H1 (cell line): ENCODE data around the gene ENPP1. TPM values are rescaled to one million over a fixed set of nuclear protein-coding genes. Genes with fewer than 3 reads are reported as not detected.

Source experiments
- CTCF ChIA-PET: fragments of 300-600 bp; sonication (Branson Sonifier 250); formaldehyde crosslinking; loops from one replicate; lab custom pipeline; 2021; ENCODE audit not compliant: partially characterized antibody; lab: Charles Lee
- POLR2A ChIA-PET: fragments of 300-600 bp; sonication (Branson Sonifier 250); formaldehyde crosslinking; loops from one replicate; lab custom pipeline; 2021; ENCODE audit warnings: inconsistent platforms; ENCODE audit not compliant: partially characterized antibody; lab: Charles Lee
- DNase-seq, 2 experiments: peaks; one replicate each; pipeline versions ENCODE4 v3.0.0 to v3.0.0-alpha.2; 2010 to 2022; ENCODE audit warnings: low spot score in 2 of 2, low read depth in 1 of 2, mixed read lengths in 1 of 2
- FAIRE-seq: peaks from 2 replicates; lab custom pipeline; 2011; peaks lifted over from hg19 to GRCh38; lab: Jason Lieb, UNC
- H2AFZ ChIP-seq: 2 replicates; pipeline ENCODE4 v1.8.1; 2012; ENCODE audit warnings: low read length, inconsistent platforms
- H2AK5ac ChIP-seq: 2 replicates; pipeline ENCODE4 v1.6.1; 2013; ENCODE audit warnings: low read depth, low read length
- H2BK120ac ChIP-seq: replicated peaks from 2 replicates; pipeline ENCODE3; 2013; ENCODE audit warnings: low read depth, low read length, inconsistent platforms
- H2BK12ac ChIP-seq: 2 replicates; pipeline ENCODE4 v1.6.1; 2013; ENCODE audit warnings: low read depth, low read length
- H2BK15ac ChIP-seq: 2 replicates; pipeline ENCODE4 v1.6.1; 2013; ENCODE audit warnings: low read length
- H2BK20ac ChIP-seq: 2 replicates; pipeline ENCODE4 v1.6.1; 2013; ENCODE audit warnings: low read length
- H2BK5ac ChIP-seq: 2 replicates; pipeline ENCODE4 v1.6.1; 2013; ENCODE audit warnings: low read depth, low read length
- H3K14ac ChIP-seq: 2 replicates; pipeline ENCODE4 v1.6.1; 2013; ENCODE audit warnings: inconsistent platforms; ENCODE audit not compliant: insufficient read length
- H3K18ac ChIP-seq: 2 replicates; pipeline ENCODE4 v1.6.1; 2013; ENCODE audit warnings: low read length; ENCODE audit errors: extremely low read depth
- H3K23ac ChIP-seq: 2 replicates; pipeline ENCODE4 v1.6.1; 2013; ENCODE audit warnings: inconsistent platforms; ENCODE audit not compliant: insufficient read length
- H3K23me2 ChIP-seq: 2 replicates; pipeline ENCODE4 v1.6.1; 2013; ENCODE audit warnings: low read depth, low read length
- H3K27ac ChIP-seq: 2 replicates; pipeline ENCODE4 v1.6.1; 2011; ENCODE audit warnings: low read depth, low read length, inconsistent platforms
- H3K27me3 ChIP-seq, 4 experiments: replicated peaks in 1 of 4; 1 replicate in 1 of 4; 2 replicates in 3 of 4; pipeline versions ENCODE4 v1.6.1 to v1.8.1; 2011 to 2013; ENCODE audit warnings: low read length in 3 of 4, mild to moderate bottlenecking in 3 of 4, inconsistent platforms in 2 of 4, mixed read lengths in 2 of 4, moderate library complexity in 1 of 4; ENCODE audit not compliant: control insufficient read depth in 3 of 4, insufficient read depth in 3 of 4; ENCODE audit errors: extremely low read depth in 1 of 4
- H3K36me3 ChIP-seq, 4 experiments: 2 replicates each; pipeline versions ENCODE4 v1.6.1 to v1.8.1; 2011 to 2013; ENCODE audit warnings: mild to moderate bottlenecking in 4 of 4, low read length in 3 of 4, moderate library complexity in 2 of 4, control low read depth in 1 of 4, inconsistent platforms in 1 of 4; ENCODE audit not compliant: insufficient read depth in 4 of 4, control insufficient read depth in 2 of 4
- H3K4ac ChIP-seq: replicated peaks from 2 replicates; pipeline ENCODE3; 2013; ENCODE audit warnings: low read length, low read depth, mixed read lengths, inconsistent platforms; ENCODE audit not compliant: insufficient read length
- H3K4me1 ChIP-seq, 4 experiments: replicated peaks in 1 of 4; 1 replicate in 1 of 4; 2 replicates in 3 of 4; pipeline versions ENCODE4 v1.6.1 to v1.8.1; 2011 to 2013; ENCODE audit warnings: low read length in 3 of 4, inconsistent platforms in 2 of 4, mixed read lengths in 1 of 4; ENCODE audit not compliant: insufficient read depth in 4 of 4, control insufficient read depth in 3 of 4
- H3K4me2 ChIP-seq, 2 experiments: 2 replicates each; pipeline versions ENCODE4 v1.6.1 to v1.8.1; 2011 to 2013; ENCODE audit warnings: low read depth in 2 of 2, low read length in 2 of 2, control low read depth in 1 of 2, inconsistent platforms in 1 of 2, mild to moderate bottlenecking in 1 of 2; ENCODE audit not compliant: insufficient read depth in 1 of 2
- H3K4me3 ChIP-seq, 4 experiments: fragments of 200-600, 300-600 bp in 1 of 4; sonication (generic), shearing (Covaris generic), sonication (Bioruptor Twin) in 1 of 4; 2 replicates each; pipeline versions ENCODE4 v1.5.1 to v1.8.1; 2011 to 2016; ENCODE audit warnings: low read length in 4 of 4, low read depth in 3 of 4, control low read depth in 2 of 4, inconsistent platforms in 2 of 4, mild to moderate bottlenecking in 2 of 4, mixed read lengths in 1 of 4, moderate library complexity in 1 of 4; ENCODE audit not compliant: insufficient read depth in 2 of 4; ENCODE audit errors: extremely low read depth in 1 of 4
- H3K56ac ChIP-seq: replicated peaks from 2 replicates; pipeline ENCODE3; 2013; ENCODE audit warnings: low read depth, mild to moderate bottlenecking, mixed read lengths, low read length, inconsistent platforms; ENCODE audit not compliant: insufficient read length
- H3K79me1 ChIP-seq: 2 replicates; pipeline ENCODE4 v1.6.1; 2013; ENCODE audit warnings: low read depth, low read length, control low read depth
- H3K79me2 ChIP-seq, 2 experiments: 2 replicates each; pipeline versions ENCODE4 v1.6.1 to v1.8.1; 2012 to 2013; ENCODE audit warnings: low read length in 2 of 2, mild to moderate bottlenecking in 2 of 2, inconsistent platforms in 1 of 2; ENCODE audit not compliant: insufficient read depth in 2 of 2, control insufficient read depth in 1 of 2
- H3K9ac ChIP-seq, 4 experiments: replicated peaks in 1 of 4; 1 replicate in 1 of 4; 2 replicates in 3 of 4; pipeline versions ENCODE4 v1.6.1 to v1.8.1; 2011 to 2013; ENCODE audit warnings: low read depth in 3 of 4, low read length in 3 of 4, control low read depth in 2 of 4, mild to moderate bottlenecking in 2 of 4, moderate library complexity in 2 of 4, inconsistent platforms in 1 of 4; ENCODE audit errors: extremely low read depth in 1 of 4
- H3K9me3 ChIP-seq, 2 experiments: 2 replicates each; pipeline versions ENCODE4 v1.6.1 to v1.8.1; 2012 to 2013; ENCODE audit warnings: mild to moderate bottlenecking in 2 of 2, moderate library complexity in 2 of 2, control low read depth in 1 of 2, inconsistent platforms in 1 of 2, low read depth in 1 of 2, low read length in 1 of 2, mixed read lengths in 1 of 2; ENCODE audit not compliant: insufficient read depth in 2 of 2
- H4K20me1 ChIP-seq, 2 experiments: replicated peaks in 1 of 2; 2 replicates each; pipeline versions ENCODE3 to v1.8.1; 2011 to 2013; ENCODE audit warnings: inconsistent platforms in 2 of 2, low read length in 2 of 2, mild to moderate bottlenecking in 1 of 2; ENCODE audit not compliant: insufficient read depth in 2 of 2, control insufficient read depth in 1 of 2
- H4K5ac ChIP-seq: 2 replicates; pipeline ENCODE4 v1.6.1; 2013; ENCODE audit warnings: low read length, low read depth, mixed read lengths, inconsistent platforms; ENCODE audit not compliant: insufficient read length
- H4K8ac ChIP-seq: 2 replicates; pipeline ENCODE4 v1.8.0; 2013; ENCODE audit warnings: mild to moderate bottlenecking, moderate library complexity, low read length, inconsistent platforms; ENCODE audit not compliant: insufficient read depth; ENCODE audit errors: extremely low read depth
- H4K91ac ChIP-seq: replicated peaks from 2 replicates; pipeline ENCODE3; 2013; ENCODE audit warnings: low read length, mixed read lengths, inconsistent platforms; ENCODE audit not compliant: insufficient read length
- BRCA1 ChIP-seq: IDR thresholded peaks from 2 replicates; pipeline ENCODE4 v1.6.1; 2012; ENCODE audit warnings: low read depth, low read length, improper control_type of control experiment
- CHD1 ChIP-seq: IDR thresholded peaks from 2 replicates; pipeline ENCODE4 v1.6.1; 2012; ENCODE audit warnings: low read depth, low read length, improper control_type of control experiment
- CREB1 ChIP-seq: IDR thresholded peaks from 2 replicates; pipeline ENCODE4 v1.6.1; 2012; ENCODE audit warnings: inconsistent platforms
- CTBP2 ChIP-seq: IDR thresholded peaks from 2 replicates; pipeline ENCODE4 v1.7.0; 2011; ENCODE audit warnings: borderline replicate concordance, mild to moderate bottlenecking, moderate library complexity, mixed read lengths, low read length; ENCODE audit not compliant: insufficient read depth, insufficient read length
- E2F6 ChIP-seq: IDR thresholded peaks from 2 replicates; pipeline ENCODE4 v1.6.1; 2012; ENCODE audit warnings: inconsistent platforms
- EP300 ChIP-seq, 2 experiments: IDR thresholded peaks; 1 replicate in 1 of 2; 2 replicates in 1 of 2; pipeline ENCODE4 v1.6.1; 2011 to 2012; ENCODE audit warnings: low read depth in 2 of 2, low read length in 2 of 2, mild to moderate bottlenecking in 2 of 2, borderline replicate concordance in 1 of 2, inconsistent platforms in 1 of 2, moderate library complexity in 1 of 2
- GABPA ChIP-seq: IDR thresholded peaks from 2 replicates; pipeline ENCODE4 v1.6.1; 2011; ENCODE audit warnings: mild to moderate bottlenecking, low read length, moderate library complexity, borderline replicate concordance; ENCODE audit not compliant: insufficient read depth
- HDAC2 ChIP-seq, 2 experiments: fragments of 300-600 bp in 1 of 2; sonication (generic) in 1 of 2; IDR thresholded peaks; 2 replicates each; pipeline ENCODE4 v1.6.1; 2011 to 2012; ENCODE audit warnings: low read depth in 2 of 2, low read length in 2 of 2, mild to moderate bottlenecking in 2 of 2, moderate library complexity in 2 of 2, borderline replicate concordance in 1 of 2, inconsistent platforms in 1 of 2
- JUN ChIP-seq: IDR thresholded peaks from 2 replicates; pipeline ENCODE4 v1.6.1; 2011; ENCODE audit warnings: low read depth, mild to moderate bottlenecking, improper control_type of control experiment, low read length
- KDM5A ChIP-seq: fragments of 200-600 bp; IDR thresholded peaks from 2 replicates; pipeline ENCODE4 v1.7.1; 2012; ENCODE audit warnings: mild to moderate bottlenecking, low read length, inconsistent platforms, mixed read lengths
- MAX ChIP-seq: IDR thresholded peaks from 2 replicates; pipeline ENCODE4 v1.6.1; 2012; ENCODE audit warnings: inconsistent platforms
- POU5F1 ChIP-seq: IDR thresholded peaks from 2 replicates; pipeline ENCODE4 v1.6.1; 2011; ENCODE audit warnings: low read depth, mild to moderate bottlenecking, low read length, moderate library complexity
- WGBS, 2 experiments: shearing (Covaris generic) in 1 of 2; methylation state at CpG; one replicate each; pipeline versions ENCODE4 v1.1.6 to v1.1.7; 2013 to 2015; ENCODE audit warnings: low lambda C conversion rate in 2 of 2, mixed read lengths in 2 of 2, inconsistent platforms in 1 of 2, low coverage in 1 of 2, missing lambda C conversion rate in 1 of 2; ENCODE audit not compliant: insufficient replicate concordance in 2 of 2, insufficient coverage in 1 of 2, insufficient read length in 1 of 2; ENCODE audit errors: extremely low coverage in 1 of 2, missing lambda C conversion rate in 1 of 2; 5-methylcytosine and 5-hydroxymethylcytosine counted together
- polyA plus RNA-seq, 7 experiments: library from polyadenylated mRNA; depleted of rRNA in 3 of 7; stranded (reverse) in 5 of 7; unstranded in 2 of 7; fragments of >200 nt in 5 of 7; fragments of 200-250 nt in 2 of 7; gene quantifications; 1 replicate in 5 of 7; 2 replicates in 1 of 7; 4 replicates in 1 of 7; pipeline versions ENCODE4 v1.2.1 to v1.2.3, GENCODE V29; 2011 to 2013; ENCODE audit warnings: missing spikeins in 2 of 7, mixed read lengths in 2 of 7
- total RNA-seq: library from RNA; stranded (reverse); fragmentation: NEBNext Ultra II Directional; extraction: Animal tissue kit (Norgen Biotek cat#: 25700); gene quantifications from 2 replicates; pipeline ENCODE4 v1.2.1, GENCODE V29; 2021

Gene ENPP1
- total and polyA plus RNA-seq, 2 of the 8 experiments (the other 6 are each of a cell fraction or from before 2014, with no cell fraction given) = 10.1 to 39.1 TPM

- Histone ChIP-seq H3K56ac (no peak overlapping the region), H3K36me3 (no peaks in the 10 kb centered on the region), H2BK20ac (no peak overlapping the region), H3K4me1 (peaks cover 0 to 3% (median 0%) of the 10 kb centered on the region in 4 experiments; a peak in 2 of 7 replicates), H3K23me2 (no peaks in the 10 kb centered on the region), H4K8ac (no peak overlapping the region), H3K27me3 (0 out of 7 replicates have a peak, but pooled peaks cover 0 to 3% (median 0%) of the 10 kb centered on the region in 4 experiments), H2BK12ac (no peak overlapping the region), H4K20me1 (no peaks in the 10 kb centered on the region), H3K4ac (no peak overlapping the region), H2BK120ac (no peak overlapping the region), H3K4me2 (no peak overlapping the region), H4K5ac (no peak overlapping the region), H3K79me2 (no peaks in the 10 kb centered on the region), H2BK5ac (no peak overlapping the region), H3K4me3 (no peak overlapping the region), H2AFZ (no peak overlapping the region), H3K9me3 (no peaks in the 10 kb centered on the region), H3K27ac (no peak overlapping the region), H3K14ac (no peak overlapping the region), H3K9ac (no peak overlapping the region), H3K18ac (no peak overlapping the region), H2BK15ac (no peak overlapping the region), H3K23ac (no peak overlapping the region), H3K79me1 (no peaks in the 10 kb centered on the region), H4K91ac (no peak overlapping the region), H2AK5ac (no peak overlapping the region)
- WGBS, 2 experiments = 86 to 100% methylated on average over 1 of the region's 1 CpG
- ChIA-PET CTCF (interaction anchor here (1.9 kb wide), 1 partner anchor 14 kb away, joined by 6 read pairs; no protein-coding TSS in a partner anchor), POLR2A (interaction anchor here (1.3 kb wide), 1 partner anchor 59 kb away, joined by 4 read pairs; no protein-coding TSS in a partner anchor)
- DNase-seq (no peak), FAIRE-seq (no peak)
- TF ChIP-seq GABPA = no peak
- no peak for TF ChIP-seq EP300 (IDR thresholded peaks at IDR 0.05; ENCODE audit: borderline replicate concordance in 1 of 2, low read depth in 2 of 2, low read length in 2 of 2)
- no peak for TF ChIP-seq BRCA1
- TF ChIP-seq CHD1 = no peak
- TF ChIP-seq POU5F1 = no peak
- no peak for TF ChIP-seq CREB1
- no peak for TF ChIP-seq CTBP2
- TF ChIP-seq HDAC2 (IDR thresholded peaks at IDR 0.05; ENCODE audit: borderline replicate concordance in 1 of 2, low read depth in 2 of 2, low read length in 2 of 2) = no peak
- no peak for TF ChIP-seq MAX
- TF ChIP-seq JUN = no peak
- TF ChIP-seq KDM5A = no peak
- TF ChIP-seq E2F6 = no peak
These were observed 29.7 kb upstream of the ENPP1 start for GRCh38 chr6:131778169-131778568.
